GM21737 (cell line): Measurements from ENCODE around the gene HOTAIR.
A peak's percentile ranks its signal among the peaks of the same experiment; 100 is the strongest.

Experiments
- ATAC-seq: cut with Tn5 transposase; IDR thresholded peaks from one replicate; pipeline ENCODE4 v1.9.1; 2021; ENCODE audit warnings: mild to moderate bottlenecking, moderate library complexity; ENCODE audit not compliant: unreplicated experiment

The HOTAIR gene

GRCh38 chr12:53974084-53975063 is at the start of gene HOTAIR:
TSS of gene HOTAIR (minus strand) at chr12:53974954.
- ATAC-seq = no peak

- no peak for ATAC-seq
These were observed 49.4 kb upstream of the HOTAIR start for GRCh38 chr12:54024127-54024526.

- no peak for ATAC-seq
These were observed 48.5 kb upstream of the HOTAIR start for GRCh38 chr12:54022960-54023884.

DNA sequence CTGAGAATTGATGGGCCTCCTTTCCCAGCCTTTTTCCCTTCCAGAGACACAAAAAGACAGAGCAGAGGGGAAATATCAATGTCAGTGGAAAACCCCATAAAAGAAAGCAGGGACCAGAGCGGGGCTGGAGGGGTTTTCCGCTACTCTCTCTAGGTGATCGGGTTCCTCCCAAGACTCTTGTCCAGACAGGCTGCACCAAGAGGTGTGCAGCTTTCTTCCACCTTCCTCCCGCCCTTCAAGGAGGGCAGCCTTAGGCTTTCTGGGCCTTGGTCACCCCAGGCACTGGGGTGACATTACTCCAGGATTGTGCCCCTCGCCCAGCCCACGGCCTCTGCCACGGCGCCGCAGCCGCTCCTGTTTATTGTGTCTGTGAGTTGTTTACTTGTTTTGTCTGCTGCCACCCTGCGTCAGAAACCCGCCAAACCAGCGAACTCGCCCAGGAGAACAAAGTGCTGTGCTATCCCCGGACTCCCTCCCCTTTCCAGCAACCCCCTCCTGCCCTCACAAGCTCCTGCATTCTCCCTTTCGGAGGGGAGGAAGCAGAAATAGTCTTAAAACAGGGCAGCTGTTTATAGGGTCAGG is 46.8 kb upstream of the HOTAIR start:
- ATAC-seq = no peak

GRCh38 chr12:54020591-54021405 is 46.0 kb upstream of the HOTAIR start:
- ATAC-seq = no peak

DNA sequence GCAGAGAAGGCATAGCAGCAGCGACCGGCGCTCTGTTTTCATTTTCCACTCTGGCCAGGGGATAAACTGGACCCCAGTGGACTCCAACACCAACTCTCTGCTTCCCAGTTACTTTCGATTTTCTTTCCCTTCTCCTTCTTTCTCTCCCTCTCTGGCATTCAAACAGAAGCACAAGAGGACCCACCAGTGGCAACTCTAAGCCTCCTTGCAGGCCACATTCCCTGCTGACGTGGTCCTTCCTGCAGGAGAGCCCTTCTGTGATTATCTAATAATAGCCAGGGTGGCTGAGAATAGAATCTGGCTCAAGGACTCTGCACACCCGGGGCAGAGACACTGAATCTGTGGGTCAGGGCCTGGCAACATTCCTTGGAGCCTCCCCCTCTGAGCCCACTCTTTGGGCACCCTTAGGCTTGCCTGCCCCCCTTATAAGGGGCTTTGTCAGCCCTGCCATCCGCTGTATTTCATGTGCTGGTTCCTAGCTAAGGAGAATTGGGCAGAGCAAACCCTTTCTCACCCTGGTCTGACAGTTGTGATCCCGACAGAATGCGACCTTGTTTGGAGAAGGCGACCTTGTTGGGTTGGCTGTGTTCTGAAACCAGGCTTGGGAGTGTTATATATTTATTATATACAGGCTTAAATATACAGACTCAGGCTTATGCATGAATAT is 45.3 kb upstream of the HOTAIR start:
- ATAC-seq = no peak

- ATAC-seq = no peak
These were observed 44.5 kb upstream of the HOTAIR start for GRCh38 chr12:54019091-54019811.

DNA sequence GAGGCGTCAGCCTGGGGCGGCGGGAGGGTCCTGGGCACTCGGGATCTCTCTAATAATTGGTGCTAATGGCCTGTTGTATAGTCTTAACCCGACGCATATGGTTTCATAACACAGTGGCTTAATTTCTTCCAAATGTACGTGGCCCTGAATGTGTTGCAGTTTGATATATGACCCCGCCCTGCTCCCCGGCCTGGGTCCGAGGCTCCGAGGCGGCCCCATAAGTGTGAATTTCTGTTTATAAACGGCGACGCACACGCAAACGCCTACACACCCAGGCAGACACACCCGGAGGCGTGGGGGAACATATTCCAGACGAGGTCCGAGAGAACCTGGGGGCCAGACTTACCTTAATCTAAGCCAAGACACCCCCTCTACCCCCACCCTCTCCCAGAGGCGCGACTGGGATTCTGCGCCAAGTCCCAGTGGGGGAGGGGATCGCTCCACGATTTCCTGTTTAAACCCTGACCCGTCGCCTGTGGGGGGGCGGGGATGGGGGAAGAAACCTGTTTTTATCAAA is 43.8 kb upstream of the HOTAIR start:
- no peak for ATAC-seq

DNA sequence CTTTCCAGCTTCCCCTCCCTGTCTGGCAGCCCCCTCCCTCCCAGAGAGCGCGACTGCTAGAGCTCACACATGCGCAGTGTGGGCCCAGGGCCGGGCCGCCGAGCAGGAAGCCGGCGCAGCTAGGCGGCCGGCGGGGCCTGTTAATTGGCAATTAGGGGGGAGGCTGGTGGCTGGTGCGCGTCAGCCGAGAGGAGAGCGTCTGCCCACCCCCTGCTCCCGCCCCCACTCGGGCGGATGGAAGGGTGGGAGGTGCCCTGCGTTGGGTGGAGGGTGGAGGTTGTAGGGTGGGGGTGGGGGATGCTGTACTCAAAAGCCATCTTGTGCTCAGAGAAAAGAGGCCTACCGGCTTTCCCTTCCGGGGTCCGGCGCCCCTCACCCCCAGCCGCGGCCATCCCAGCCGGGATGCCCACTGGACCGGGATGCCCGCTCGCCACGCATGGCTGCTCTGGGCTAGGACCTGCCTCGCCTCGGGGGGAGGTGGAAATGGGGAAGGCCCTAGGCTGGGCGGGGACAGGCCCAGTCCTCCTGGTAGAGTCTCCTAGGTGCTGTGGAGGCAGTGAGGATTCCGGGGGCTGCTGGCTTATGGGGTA is 43.2 kb upstream of the HOTAIR start:
- ATAC-seq = peak; percentile 65

- ATAC-seq = peak; percentile 23
These were observed 42.5 kb upstream of the HOTAIR start for GRCh38 chr12:54017027-54017788.

DNA sequence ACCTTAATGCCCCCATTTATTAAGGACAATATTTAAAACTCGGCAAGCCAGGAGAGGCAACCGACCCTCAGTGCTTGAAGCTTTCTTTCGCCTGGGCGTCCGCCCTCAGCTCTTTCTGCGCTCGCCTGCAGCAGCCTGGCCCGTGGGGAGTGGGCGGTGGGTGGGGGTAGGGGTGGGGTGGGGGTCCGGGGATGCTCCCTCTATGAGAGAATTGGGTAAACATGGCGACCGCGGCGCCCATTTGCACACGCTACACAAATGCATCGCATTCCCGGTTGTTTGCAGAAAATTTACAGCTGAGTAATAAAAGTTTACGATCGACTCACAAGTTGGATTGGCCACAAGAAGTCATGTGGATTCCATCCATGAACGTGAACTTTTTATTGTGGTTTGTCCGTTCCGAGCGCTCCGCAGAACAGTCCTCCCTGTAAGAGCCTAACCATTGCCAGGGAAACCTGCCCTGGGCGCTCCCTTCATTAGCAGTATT is 41.8 kb upstream of the HOTAIR start:
- ATAC-seq = no peak

DNA sequence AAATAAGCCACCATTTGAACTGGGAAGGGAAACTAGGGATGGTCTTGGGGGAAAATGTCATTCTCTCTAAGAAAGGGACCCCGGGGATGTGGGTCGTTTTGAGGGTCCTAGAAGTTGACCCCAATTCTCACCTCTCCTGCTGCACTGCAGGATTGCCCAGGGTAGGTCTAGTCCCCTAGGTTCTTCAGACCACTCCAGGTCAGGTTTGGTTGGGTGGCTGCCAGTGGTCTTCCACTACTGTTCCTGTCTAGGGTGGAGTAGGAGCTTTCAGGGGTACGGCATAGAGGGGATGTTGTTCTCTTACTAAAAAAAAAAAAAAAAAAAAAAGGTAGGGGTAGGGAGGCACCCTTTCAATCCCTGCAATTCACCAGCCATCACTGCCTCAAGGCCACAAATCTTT is 41.3 kb upstream of the HOTAIR start:
- ATAC-seq = no peak

- ATAC-seq = no peak
These were observed 40.5 kb upstream of the HOTAIR start for GRCh38 chr12:54015018-54015931.

DNA sequence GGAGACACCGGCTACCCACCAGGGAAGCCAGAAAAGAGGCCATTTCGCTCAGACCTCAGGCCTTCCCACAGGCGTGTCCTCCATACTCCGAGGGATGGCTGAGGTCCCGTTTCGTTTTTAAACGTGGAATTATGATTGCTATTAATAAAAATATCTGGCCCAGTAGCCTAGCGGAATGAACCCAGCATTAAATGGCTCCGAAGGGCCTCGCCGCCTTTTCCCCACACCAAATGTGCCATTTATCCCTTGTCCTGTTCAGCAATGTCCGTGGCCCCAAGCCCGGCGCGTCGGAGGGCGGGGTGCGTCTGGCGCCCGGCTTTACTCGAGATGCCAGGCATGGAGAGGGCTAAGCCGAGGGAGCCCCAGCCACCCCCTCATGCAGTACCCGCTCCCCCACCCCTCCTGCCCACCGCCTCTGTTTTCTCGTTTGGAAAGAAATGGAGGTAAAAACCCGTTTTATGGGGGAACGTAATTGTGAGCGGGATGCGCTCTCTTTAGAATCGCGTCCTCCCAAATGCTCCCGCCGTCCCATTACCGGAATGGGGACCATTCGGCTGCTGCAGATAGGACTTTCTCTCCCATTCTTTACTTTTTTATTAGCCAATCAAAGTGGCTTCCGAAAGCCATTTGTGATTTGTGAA is 39.7 kb upstream of the HOTAIR start:
- no peak for ATAC-seq

GRCh38 chr12:54012631-54013409 is 38.1 kb upstream of the HOTAIR start:
- no peak for ATAC-seq
